Fibroblast of lung (primary cell): ENCODE measurements around the gene SNAP25. TPM values are rescaled to one million over a fixed set of nuclear protein-coding genes. Genes with fewer than 3 reads are reported as not detected.

Experiments
- DNase-seq, 2 donors: peaks; one replicate each; pipeline versions ENCODE4 v3.0.0 to v3.0.0-alpha.2; 2010; ENCODE audit warnings: low read depth in 2 of 2
- H2AFZ ChIP-seq: 2 replicates; pipeline ENCODE4 v1.5.1; 2012; ENCODE audit warnings: low read length, control low read depth, inconsistent platforms
- H3K27ac ChIP-seq: 2 replicates; pipeline ENCODE4 v1.5.1; 2011; ENCODE audit warnings: low read length, control low read depth; ENCODE audit not compliant: insufficient read depth
- H3K27me3 ChIP-seq: 2 replicates; pipeline ENCODE4 v1.5.1; 2011; ENCODE audit warnings: mild to moderate bottlenecking, low read length; ENCODE audit not compliant: control insufficient read depth, insufficient read depth
- H3K36me3 ChIP-seq: 2 replicates; pipeline ENCODE4 v1.5.1; 2011; ENCODE audit warnings: low read length; ENCODE audit not compliant: control insufficient read depth, insufficient read depth
- H3K4me1 ChIP-seq: 2 replicates; pipeline ENCODE4 v1.5.1; 2011; ENCODE audit warnings: low read length; ENCODE audit not compliant: control insufficient read depth, insufficient read depth; ENCODE audit errors: extremely low read depth
- H3K4me2 ChIP-seq: 2 replicates; pipeline ENCODE4 v1.5.1; 2011; ENCODE audit warnings: low read length, control low read depth; ENCODE audit not compliant: insufficient read depth; ENCODE audit errors: extremely low read depth
- H3K4me3 ChIP-seq, 4 experiments: fragments of 200-600 bp in 1 of 4; sonication (generic) in 1 of 4; replicated peaks in 1 of 4; 2 replicates each; pipeline ENCODE4 v1.5.1; 2011 to 2016; ENCODE audit warnings: low read length in 4 of 4, low read depth in 3 of 4, mild to moderate bottlenecking in 3 of 4, control low read depth in 2 of 4, inconsistent platforms in 1 of 4, mixed read lengths in 1 of 4; ENCODE audit not compliant: insufficient read depth in 1 of 4; ENCODE audit errors: control extremely low read depth in 1 of 4
- H3K79me2 ChIP-seq: 2 replicates; pipeline ENCODE4 v1.5.1; 2012; ENCODE audit warnings: mild to moderate bottlenecking, low read length, inconsistent platforms; ENCODE audit not compliant: control insufficient read depth, insufficient read depth
- H3K9ac ChIP-seq: 2 replicates; pipeline ENCODE4 v1.5.1; 2011; ENCODE audit warnings: mild to moderate bottlenecking, low read length, control low read depth; ENCODE audit not compliant: insufficient read depth
- H3K9me3 ChIP-seq: 2 replicates; pipeline ENCODE4 v1.5.1; 2012; ENCODE audit warnings: low read depth, low read length; ENCODE audit not compliant: control insufficient read depth, insufficient read depth
- H4K20me1 ChIP-seq: 2 replicates; pipeline ENCODE4 v1.5.1; 2011; ENCODE audit warnings: low read length; ENCODE audit not compliant: control insufficient read depth, insufficient read depth; ENCODE audit errors: extremely low read depth
- CTCF ChIP-seq, 2 donors: IDR thresholded peaks in 1 of 2; conservative IDR thresholded peaks in 1 of 2; 1 replicate in 1 of 2; 2 replicates in 1 of 2; pipeline ENCODE4 v1.5.1; 2011 to 2012; ENCODE audit warnings: low read length in 2 of 2, control low read depth in 1 of 2, inconsistent platforms in 1 of 2, low read depth in 1 of 2, mild to moderate bottlenecking in 1 of 2
- EZH2 ChIP-seq: IDR thresholded peaks from 2 replicates; pipeline ENCODE4 v1.5.1; 2012; ENCODE audit warnings: low read length, control low read depth, mild to moderate bottlenecking; ENCODE audit errors: missing control alignments
- polyA plus RNA-seq, 2 donors: library from polyadenylated mRNA; depleted of rRNA in 1 of 2; stranded (reverse) in 1 of 2; unstranded in 1 of 2; fragments of >200 nt; gene quantifications; 2 replicates each; pipeline ENCODE4 v1.2.1, GENCODE V29; 2011 to 2012; ENCODE audit warnings: missing spikeins in 1 of 2
- total RNA-seq: library from RNA; depleted of rRNA; stranded (reverse); fragments of >200 nt; gene quantifications from 2 replicates; pipeline ENCODE4 v1.2.1, GENCODE V29; 2014

Gene SNAP25
- total and polyA plus RNA-seq, 2 donors (not counting 1 experiment from before 2014, with no cell fraction given) = 4.5 to 8.2 TPM

- no peak overlapping the region for H3K9ac ChIP-seq
- no peak overlapping the region for H3K27ac ChIP-seq
- no peak overlapping the region for H2AFZ ChIP-seq
- H3K27me3 ChIP-seq = no peaks in the 10 kb centered on the region
- H3K9me3 ChIP-seq = no peaks in the 10 kb centered on the region
- no peaks in the 10 kb centered on the region for H4K20me1 ChIP-seq
- no peak for TF ChIP-seq CTCF (conservative IDR thresholded peaks at IDR 0.05 in 1 of 2, IDR thresholded peaks at IDR 0.05 in 1 of 2; ENCODE audit: low read depth in 1 of 2, low read length in 2 of 2)
- no peak for TF ChIP-seq EZH2
- peaks cover 6% of the 10 kb centered on the region for H3K4me1 ChIP-seq
- no peak for DNase-seq
- no peak overlapping the region for H3K4me2 ChIP-seq
- no peaks in the 10 kb centered on the region for H3K79me2 ChIP-seq
- no peak overlapping the region for H3K4me3 ChIP-seq
- H3K36me3 ChIP-seq = no peaks in the 10 kb centered on the region
These were observed 130.5 kb downstream of the SNAP25 start for GRCh38 chr20:10349118-10349517.

GRCh38 chr20:10350188-10350842 is 131.7 kb downstream of the SNAP25 start:
- Histone ChIP-seq H3K27me3 (no peaks in the 10 kb centered on the region), H4K20me1 (no peaks in the 10 kb centered on the region), H3K9me3 (no peaks in the 10 kb centered on the region), H2AFZ (no peak overlapping the region), H3K9ac (no peak overlapping the region), H3K36me3 (no peaks in the 10 kb centered on the region), H3K4me3 (no peak overlapping the region), H3K4me2 (no peak overlapping the region), H3K4me1 (peaks cover 6% of the 10 kb centered on the region), H3K79me2 (no peaks in the 10 kb centered on the region), H3K27ac (no peak overlapping the region)
- TF ChIP-seq EZH2 (no peak), CTCF (conservative IDR thresholded peaks at IDR 0.05 in 1 of 2, IDR thresholded peaks at IDR 0.05 in 1 of 2; ENCODE audit: low read depth in 1 of 2, low read length in 2 of 2) (no peak)
- DNase-seq = peak in 1 of 2 donors; percentile 24

- Histone ChIP-seq H3K27ac (no peak overlapping the region), H3K9me3 (no peaks in the 10 kb centered on the region), H3K36me3 (no peaks in the 10 kb centered on the region), H3K27me3 (no peaks in the 10 kb centered on the region), H2AFZ (no peak overlapping the region), H3K79me2 (no peaks in the 10 kb centered on the region), H3K4me2 (no peak overlapping the region), H3K4me1 (peaks cover 6% of the 10 kb centered on the region), H3K4me3 (no peak overlapping the region), H4K20me1 (no peaks in the 10 kb centered on the region), H3K9ac (no peak overlapping the region)
- peak; percentile 44 to 80 for DNase-seq
- TF ChIP-seq CTCF (conservative IDR thresholded peaks at IDR 0.05 in 1 of 2, IDR thresholded peaks at IDR 0.05 in 1 of 2; ENCODE audit: low read depth in 1 of 2, low read length in 2 of 2) = no peak
- no peak for TF ChIP-seq EZH2
These were observed 134.5 kb downstream of the SNAP25 start for GRCh38 chr20:10352934-10353824.
